HEK293 (cell line): ENCODE results near the gene TLCD3B.

ENCODE experiments used
- CTCF ChIP-seq: fragments of 450-650 bp; formaldehyde crosslinking; IDR thresholded peaks from 2 replicates; pipeline ENCODE4 v1.5.1; 2016; ENCODE audit warnings: missing biosample characterization, missing genetic modification characterization
- HOXA7 ChIP-seq: sonication (generic); formaldehyde crosslinking; IDR thresholded peaks from 2 replicates; pipeline ENCODE4 v1.8.1; 2022; ENCODE audit warnings: missing genetic modification reagents, borderline replicate concordance
- ZNF274 ChIP-seq, 2 experiments: fragments of 200-500 bp in 1 of 2; fragments of 450-650 bp in 1 of 2; sonication (Bioruptor generic) in 1 of 2; formaldehyde crosslinking in 1 of 2; IDR thresholded peaks; 2 replicates each; pipeline versions ENCODE4 v1.5.1 to v1.6.1; 2014 to 2016; ENCODE audit warnings: borderline replicate concordance in 1 of 2, inconsistent platforms in 1 of 2, low read length in 1 of 2, missing biosample characterization in 1 of 2, missing genetic modification characterization in 1 of 2
- ZNF311 ChIP-seq: fragments of 450-650 bp; formaldehyde crosslinking; IDR thresholded peaks from 2 replicates; pipeline ENCODE4 v1.5.1; 2017; ENCODE audit warnings: missing biosample characterization, missing genetic modification characterization, borderline replicate concordance
- ZNF792 ChIP-seq: fragments of 450-650 bp; formaldehyde crosslinking; IDR thresholded peaks from 2 replicates; pipeline ENCODE4 v1.5.1; 2016; ENCODE audit warnings: missing biosample characterization, missing genetic modification characterization

- no peak for TF ChIP-seq HOXA7 (CRISPR knock-in tag)
- no peak for TF ChIP-seq ZNF274 (IDR thresholded peaks at IDR 0.05; ENCODE audit: low read length)
- no peak for TF ChIP-seq ZNF274 (tag by site-specific recombination; IDR thresholded peaks at IDR 0.05; ENCODE audit: borderline replicate concordance)
- no peak for TF ChIP-seq ZNF311 (tag by site-specific recombination)
- no peak for TF ChIP-seq ZNF792 (tag by site-specific recombination)
- no peak for TF ChIP-seq CTCF (tag by site-specific recombination)
Measured at GRCh38 chr16:30018731-30019158, 12.3 kb downstream of the TLCD3B start.
